ENCODE measurements around the gene ANKRD39.

The ANKRD39 gene

GRCh38 chr2:96852667-96853066, 5.1 kb downstream of the ANKRD39 start:
- no peak for DNase-seq

- no peak for DNase-seq
Measured at GRCh38 chr2:96848264-96848663, 9.6 kb downstream of the ANKRD39 start.

GRCh38 chr2:96847586-96847985, 10.2 kb downstream of the ANKRD39 start:
- DNase-seq, result no peak

- DNase-seq, result no peak
Measured at GRCh38 chr2:96846825-96847224, 11.0 kb downstream of the ANKRD39 start.

- DNase-seq, result no peak
Measured at GRCh38 chr2:96844405-96844808, 13.4 kb downstream of the ANKRD39 start.

GRCh38 chr2:96843538-96844268, 14.1 kb downstream of the ANKRD39 start, which contains the start of gene ANKRD23:
Gene ANKRD23, minus strand, starts transcription at chr2:96844021. Its CDS starts 29 bp downstream, at chr2:96843992.
- DNase-seq, result no peak

GRCh38 chr2:96842600-96842999, 15.2 kb downstream of the ANKRD39 start:
- DNase-seq, result no peak

GRCh38 chr2:96841701-96842495, 15.9 kb downstream of the ANKRD39 start:
- DNase-seq, result no peak

- DNase-seq, result no peak
Measured at GRCh38 chr2:96839875-96840850, 17.7 kb downstream of the ANKRD39 start.

GRCh38 chr2:96839293-96839874, 18.4 kb downstream of the ANKRD39 start:
- no peak for DNase-seq

- DNase-seq, result no peak
Measured at GRCh38 chr2:96838345-96839292, 19.2 kb downstream of the ANKRD39 start.

GRCh38 chr2:96837575-96837974, 20.2 kb downstream of the ANKRD39 start:
- no peak for DNase-seq

GRCh38 chr2:96835830-96836229, 22.0 kb downstream of the ANKRD39 start:
- no peak for DNase-seq

GRCh38 chr2:96832754-96833507, 24.9 kb downstream of the ANKRD39 start:
- DNase-seq, result no peak

- DNase-seq, result no peak
Measured at GRCh38 chr2:96832408-96832753, 25.4 kb downstream of the ANKRD39 start.

- DNase-seq, result no peak
Measured at GRCh38 chr2:96831679-96832078, 26.1 kb downstream of the ANKRD39 start.

GRCh38 chr2:96830044-96830562, 27.7 kb downstream of the ANKRD39 start:
- no peak for DNase-seq

- no peak for DNase-seq
Measured at GRCh38 chr2:96828874-96829273, 28.9 kb downstream of the ANKRD39 start.

- DNase-seq, result no peak
Measured at GRCh38 chr2:96828436-96828835, 29.4 kb downstream of the ANKRD39 start.

- no peak for DNase-seq
Measured at GRCh38 chr2:96826546-96827278, 31.1 kb downstream of the ANKRD39 start.

Measured in midbrain (tissue), 1 donor.